Neutrophil (primary cell): ENCODE measurements around the gene ARHGEF16.

Experiments
- H3K27ac ChIP-seq: fragments of 200-600 bp; sonication (generic); 2 replicates; pipeline ENCODE4 v1.5.1; 2016; ENCODE audit warnings: mild to moderate bottlenecking, moderate library complexity
- H3K27me3 ChIP-seq: fragments of 200-600 bp; sonication (generic); 2 replicates; pipeline ENCODE4 v1.6.0; 2016; ENCODE audit warnings: mild to moderate bottlenecking
- H3K36me3 ChIP-seq: fragments of 200-600 bp; sonication (generic); 2 replicates; pipeline ENCODE4 v1.5.1; 2017
- H3K4me1 ChIP-seq, 2 experiments: fragments of 200-600 bp in 1 of 2; sonication (generic) in 1 of 2; 1 replicate in 1 of 2; 2 replicates in 1 of 2; pipeline versions ENCODE4 v1.5.1 to v1.6.1; 2013 to 2016; ENCODE audit warnings: low read depth in 1 of 2, low read length in 1 of 2, mild to moderate bottlenecking in 1 of 2, moderate library complexity in 1 of 2; ENCODE audit not compliant: control insufficient read depth in 1 of 2, insufficient read depth in 1 of 2
- H3K4me3 ChIP-seq, 2 experiments: fragments of 200-600 bp in 1 of 2; sonication (generic) in 1 of 2; 1 replicate in 1 of 2; 2 replicates in 1 of 2; pipeline ENCODE4 v1.5.1; 2013 to 2016; ENCODE audit warnings: low read depth in 1 of 2, low read length in 1 of 2, mild to moderate bottlenecking in 1 of 2, moderate library complexity in 1 of 2
- H3K9me3 ChIP-seq: fragments of 200-600 bp; sonication (generic); 2 replicates; pipeline ENCODE4 v1.5.1; 2016
- TF ChIP-seq, protein P1 (sequence below): fragments of 200-600 bp; sonication (generic); IDR thresholded peaks from 2 replicates; pipeline ENCODE4 v1.5.1; 2016; ENCODE audit warnings: antibody characterized with exemption

Gene ARHGEF16

DNA sequence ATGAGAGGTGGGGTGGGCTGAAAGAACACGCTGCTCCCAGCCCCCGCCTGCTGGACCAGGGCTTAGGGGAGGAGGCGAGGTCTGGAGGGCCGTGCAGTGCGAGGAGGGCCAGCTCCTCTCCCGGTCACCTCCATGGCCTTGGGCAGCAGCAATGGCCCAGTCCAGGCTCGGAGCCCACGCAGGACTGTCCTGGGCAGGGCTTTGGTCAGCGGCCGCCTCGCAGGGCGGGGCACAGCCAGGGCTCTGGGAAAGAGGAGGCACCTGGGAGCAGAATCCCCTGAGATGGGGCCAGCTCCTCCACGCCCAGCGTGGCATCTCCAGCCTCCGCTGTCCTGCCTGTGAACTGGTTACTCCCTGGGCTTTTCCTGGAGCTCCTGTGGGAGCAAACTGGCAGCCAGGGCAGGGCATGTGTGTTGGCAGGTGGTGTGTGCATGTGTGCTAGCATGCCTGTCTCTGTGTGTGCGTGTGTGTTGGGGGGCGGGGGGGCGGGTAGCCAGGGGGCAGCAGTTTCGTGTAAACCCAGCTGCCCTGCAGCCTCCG lies 27.4 kb downstream of the ARHGEF16 start:
- Histone ChIP-seq H3K4me1 (no peaks in the 10 kb centered on the region), H3K27ac (no peak overlapping the region), H3K36me3 (no peaks in the 10 kb centered on the region), H3K9me3 (no peaks in the 10 kb centered on the region), H3K4me3 (no peak overlapping the region), H3K27me3 (peaks cover 13% of the 10 kb centered on the region)
- TF ChIP-seq, protein P1, sequence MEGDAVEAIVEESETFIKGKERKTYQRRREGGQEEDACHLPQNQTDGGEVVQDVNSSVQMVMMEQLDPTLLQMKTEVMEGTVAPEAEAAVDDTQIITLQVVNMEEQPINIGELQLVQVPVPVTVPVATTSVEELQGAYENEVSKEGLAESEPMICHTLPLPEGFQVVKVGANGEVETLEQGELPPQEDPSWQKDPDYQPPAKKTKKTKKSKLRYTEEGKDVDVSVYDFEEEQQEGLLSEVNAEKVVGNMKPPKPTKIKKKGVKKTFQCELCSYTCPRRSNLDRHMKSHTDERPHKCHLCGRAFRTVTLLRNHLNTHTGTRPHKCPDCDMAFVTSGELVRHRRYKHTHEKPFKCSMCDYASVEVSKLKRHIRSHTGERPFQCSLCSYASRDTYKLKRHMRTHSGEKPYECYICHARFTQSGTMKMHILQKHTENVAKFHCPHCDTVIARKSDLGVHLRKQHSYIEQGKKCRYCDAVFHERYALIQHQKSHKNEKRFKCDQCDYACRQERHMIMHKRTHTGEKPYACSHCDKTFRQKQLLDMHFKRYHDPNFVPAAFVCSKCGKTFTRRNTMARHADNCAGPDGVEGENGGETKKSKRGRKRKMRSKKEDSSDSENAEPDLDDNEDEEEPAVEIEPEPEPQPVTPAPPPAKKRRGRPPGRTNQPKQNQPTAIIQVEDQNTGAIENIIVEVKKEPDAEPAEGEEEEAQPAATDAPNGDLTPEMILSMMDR, result no peak

DNA sequence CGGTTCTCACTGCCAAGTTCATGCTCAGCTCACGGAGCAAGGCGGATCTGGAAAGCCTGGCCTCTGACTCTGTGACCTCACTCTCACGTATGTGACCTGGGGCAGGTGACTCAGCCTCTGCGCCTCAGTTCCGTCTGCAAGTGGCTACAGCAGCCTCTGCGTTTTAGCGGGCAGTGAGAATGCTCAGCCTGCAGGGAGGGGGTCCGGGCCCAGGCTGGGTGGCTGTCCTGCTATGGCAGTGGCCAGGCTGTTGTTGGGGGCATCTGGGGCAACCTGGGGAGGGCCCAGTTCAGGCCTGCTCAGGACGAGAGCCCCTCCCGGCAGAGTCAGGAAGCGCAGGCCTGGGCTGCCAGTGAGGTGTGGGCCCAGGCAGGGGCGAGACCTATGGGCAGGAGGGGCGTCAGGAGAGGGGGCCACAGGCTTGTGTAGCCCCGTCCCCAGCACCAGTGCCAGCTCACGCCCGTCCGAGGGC lies 27.9 kb downstream of the ARHGEF16 start:
- no peak overlapping the region for H3K4me3 ChIP-seq
- H3K27me3 ChIP-seq, result peaks cover 13% of the 10 kb centered on the region
- no peak overlapping the region for H3K27ac ChIP-seq
- no peaks in the 10 kb centered on the region for H3K9me3 ChIP-seq
- TF ChIP-seq, protein P1, result no peak
- no peaks in the 10 kb centered on the region for H3K4me1 ChIP-seq
- no peaks in the 10 kb centered on the region for H3K36me3 ChIP-seq

GRCh38 chr1:3483380-3483779 lies 28.9 kb downstream of the ARHGEF16 start:
- Histone ChIP-seq H3K36me3 (no peaks in the 10 kb centered on the region), H3K27me3 (peaks cover 13% of the 10 kb centered on the region), H3K9me3 (no peaks in the 10 kb centered on the region), H3K27ac (no peak overlapping the region), H3K4me3 (no peak overlapping the region), H3K4me1 (no peaks in the 10 kb centered on the region)
- TF ChIP-seq, protein P1, result no peak

- no peak overlapping the region for H3K4me3 ChIP-seq
- H3K27me3 ChIP-seq, result peaks cover 13% of the 10 kb centered on the region
- H3K4me1 ChIP-seq, result no peaks in the 10 kb centered on the region
- H3K27ac ChIP-seq, result no peak overlapping the region
- H3K9me3 ChIP-seq, result no peaks in the 10 kb centered on the region
- TF ChIP-seq, protein P1, result peak; percentile 41
- peaks cover under 1% of the 10 kb centered on the region for H3K36me3 ChIP-seq
Observed at GRCh38 chr1:3483801-3484444, 29.5 kb downstream of the ARHGEF16 start.

DNA sequence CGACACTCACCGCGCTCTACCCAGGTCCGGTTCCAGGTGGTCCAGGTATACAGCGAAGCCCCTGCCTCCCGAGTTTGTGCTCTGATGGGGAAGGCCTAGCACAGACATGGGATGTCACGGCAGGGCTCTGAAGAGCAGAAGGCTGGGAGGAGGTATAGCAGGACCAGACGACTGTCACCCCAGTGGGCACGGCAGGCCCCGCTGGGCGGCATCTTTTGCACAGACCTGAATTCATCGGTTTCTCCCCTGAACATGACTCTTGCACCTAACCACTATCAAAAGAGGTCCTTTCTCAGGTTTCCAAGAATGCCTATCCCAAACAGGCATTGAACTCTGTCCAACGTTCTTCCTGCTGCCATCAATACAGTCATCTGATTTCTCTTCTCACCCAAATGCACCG lies 30.6 kb downstream of the ARHGEF16 start:
- no peaks in the 10 kb centered on the region for H3K9me3 ChIP-seq
- TF ChIP-seq, protein P1, result no peak
- H3K36me3 ChIP-seq, result peaks cover 11% of the 10 kb centered on the region
- H3K27ac ChIP-seq, result no peak overlapping the region
- peaks cover 13% of the 10 kb centered on the region for H3K27me3 ChIP-seq
- H3K4me1 ChIP-seq, result no peaks in the 10 kb centered on the region
- H3K4me3 ChIP-seq, result no peak overlapping the region
